Kidney (tissue), 14 donors: ENCODE measurements around the gene CRBN. TPM values are rescaled to one million over a fixed set of nuclear protein-coding genes. Genes with fewer than 3 reads are reported as not detected.

Source experiments
- DNase-seq, 5 donors: peaks; one replicate each; pipeline ENCODE4 v3.0.0-alpha.2; 2013 to 2020
- FAIRE-seq: peaks from 2 replicates; lab custom pipeline; 2012; peaks lifted over from hg19 to GRCh38; lab: Jason Lieb, UNC
- H3K27ac ChIP-seq, 2 donors: one replicate each; pipeline ENCODE4 v1.7.0; 2013; ENCODE audit warnings: low read depth in 2 of 2, low read length in 2 of 2, inconsistent platforms in 1 of 2
- H3K27me3 ChIP-seq: one replicate; pipeline ENCODE4 v1.7.1; 2013; ENCODE audit warnings: low read length, inconsistent platforms; ENCODE audit not compliant: control insufficient read depth, insufficient read depth
- H3K36me3 ChIP-seq, 3 donors: one replicate each; pipeline versions ENCODE4 v1.7.0 to v1.7.1; 2013; ENCODE audit warnings: low read length in 3 of 3, control low read depth in 1 of 3, inconsistent platforms in 1 of 3; ENCODE audit not compliant: insufficient read depth in 3 of 3, control insufficient read depth in 2 of 3
- H3K4me1 ChIP-seq, 3 donors: one replicate each; pipeline versions ENCODE4 v1.7.0 to v1.7.1; 2013; ENCODE audit warnings: low read length in 3 of 3, inconsistent platforms in 1 of 3, low read depth in 1 of 3; ENCODE audit not compliant: control insufficient read depth in 2 of 3, insufficient read depth in 2 of 3
- H3K4me3 ChIP-seq, 3 donors: one replicate each; pipeline versions ENCODE4 v1.7.0 to v1.8.1; 2013; ENCODE audit warnings: low read length in 3 of 3, control low read depth in 1 of 3, inconsistent platforms in 1 of 3
- H3K9ac ChIP-seq, 3 donors: one replicate each; pipeline versions ENCODE4 v1.7.0 to v1.7.1; 2013; ENCODE audit warnings: low read length in 3 of 3, control low read depth in 1 of 3, inconsistent platforms in 1 of 3
- H3K9me3 ChIP-seq, 3 donors: one replicate each; pipeline versions ENCODE4 v1.7.0 to v1.7.1; 2013; ENCODE audit warnings: low read length in 3 of 3, control low read depth in 1 of 3, inconsistent platforms in 1 of 3; ENCODE audit not compliant: control insufficient read depth in 2 of 3, insufficient read depth in 1 of 3
- intact Hi-C: fragments of 100-400 bp; cut with DNase I; formaldehyde crosslinking; loops from one replicate; pipeline ENCODE4 v1.11.1; 2022
- polyA plus RNA-seq: library from polyadenylated mRNA; stranded (reverse); fragments of 350-450 nt; fragmentation: Illumina TruSeq; extraction: RNeasy Lipid Tissue Mini Kit (QIAGEN cat#74804); gene quantifications from one replicate; pipeline ENCODE4 v1.2.3, GENCODE V29; 2014; ENCODE audit warnings: low read depth, low replicate concordance; ENCODE audit not compliant: insufficient read depth
- total RNA-seq: library from RNA; stranded (reverse); fragmentation: NEBNext Ultra II Directional; extraction: Animal tissue kit (Norgen Biotek cat#: 25700); gene quantifications from one replicate; pipeline ENCODE4 v1.2.1, GENCODE V29; 2021
- TF ChIP-seq, protein P1 (sequence below): IDR thresholded peaks from 3 replicates; pipeline ENCODE4 v1.5.1; 2012; ENCODE audit warnings: mild to moderate bottlenecking, moderate library complexity, borderline replicate concordance; ENCODE audit not compliant: insufficient read depth; ENCODE audit errors: extremely low read depth
- donor health status: control.
- donor health status: control.
- donor health status: control.
- donor health status: control.
- donor health status: control.
- donor health status: DM: yes; HTN: yes; CAD: no.
- donor health status: Normal renal cell carcinoma (clear cell type).

CRBN gene
- total and polyA plus RNA-seq, 2 donors from 2014 or later = 31.0 to 56.7 TPM

DNA sequence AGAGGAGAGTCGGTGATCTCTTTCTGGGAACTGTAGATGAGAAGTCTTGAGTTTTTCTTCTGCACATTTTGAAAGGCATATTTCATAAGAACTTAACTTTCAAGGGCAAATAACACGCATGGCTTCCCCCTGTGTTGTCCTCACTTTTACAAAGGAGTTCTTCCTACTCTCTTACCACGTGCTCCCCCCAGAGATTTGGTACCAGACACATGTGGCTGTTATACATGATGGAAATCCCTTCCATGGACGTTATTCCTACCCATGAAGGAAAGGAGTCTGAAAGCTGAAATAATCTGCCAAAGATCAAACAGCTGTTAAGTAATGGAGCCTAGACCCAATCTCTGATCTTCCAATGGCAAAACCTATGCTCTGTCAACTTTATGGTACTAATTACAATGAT lies 73.7 kb downstream of the CRBN start:
- Histone ChIP-seq H3K4me3 (no peak overlapping the region), H3K27me3 (no peaks in the 10 kb centered on the region), H3K36me3 (no peaks in the 10 kb centered on the region), H3K27ac (no peak overlapping the region), H3K4me1 (no peaks in the 10 kb centered on the region), H3K9me3 (no peaks in the 10 kb centered on the region), H3K9ac (no peak overlapping the region)
- DNase-seq = no peak
- no peak for FAIRE-seq
- intact Hi-C loops = no loop called here
- TF ChIP-seq, protein P1, sequence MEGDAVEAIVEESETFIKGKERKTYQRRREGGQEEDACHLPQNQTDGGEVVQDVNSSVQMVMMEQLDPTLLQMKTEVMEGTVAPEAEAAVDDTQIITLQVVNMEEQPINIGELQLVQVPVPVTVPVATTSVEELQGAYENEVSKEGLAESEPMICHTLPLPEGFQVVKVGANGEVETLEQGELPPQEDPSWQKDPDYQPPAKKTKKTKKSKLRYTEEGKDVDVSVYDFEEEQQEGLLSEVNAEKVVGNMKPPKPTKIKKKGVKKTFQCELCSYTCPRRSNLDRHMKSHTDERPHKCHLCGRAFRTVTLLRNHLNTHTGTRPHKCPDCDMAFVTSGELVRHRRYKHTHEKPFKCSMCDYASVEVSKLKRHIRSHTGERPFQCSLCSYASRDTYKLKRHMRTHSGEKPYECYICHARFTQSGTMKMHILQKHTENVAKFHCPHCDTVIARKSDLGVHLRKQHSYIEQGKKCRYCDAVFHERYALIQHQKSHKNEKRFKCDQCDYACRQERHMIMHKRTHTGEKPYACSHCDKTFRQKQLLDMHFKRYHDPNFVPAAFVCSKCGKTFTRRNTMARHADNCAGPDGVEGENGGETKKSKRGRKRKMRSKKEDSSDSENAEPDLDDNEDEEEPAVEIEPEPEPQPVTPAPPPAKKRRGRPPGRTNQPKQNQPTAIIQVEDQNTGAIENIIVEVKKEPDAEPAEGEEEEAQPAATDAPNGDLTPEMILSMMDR = no peak

DNA sequence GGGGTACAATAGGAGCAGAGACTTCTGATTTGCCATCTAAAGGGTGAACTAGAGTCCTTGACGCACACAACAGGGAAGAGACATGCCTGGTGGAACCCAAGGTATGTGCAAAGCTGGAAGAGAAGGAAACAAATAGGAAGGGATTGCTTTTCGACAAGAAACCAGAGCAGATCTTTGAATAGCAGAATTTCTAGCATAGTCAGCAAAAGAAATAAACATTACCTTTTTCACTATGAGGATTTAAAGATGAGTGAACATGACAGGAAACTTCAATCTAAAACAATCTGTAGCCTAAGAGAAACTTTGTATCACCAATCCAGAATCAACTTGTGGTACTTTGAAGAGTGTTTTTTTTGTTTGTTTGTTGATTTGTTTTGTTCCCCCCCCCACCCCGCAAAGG lies 74.2 kb downstream of the CRBN start:
- DNase-seq (peak in 1 of 5 donors; percentile 15), FAIRE-seq (no peak)
- H3K9ac ChIP-seq = no peak overlapping the region
- TF ChIP-seq, protein P1 = no peak
- H3K36me3 ChIP-seq = no peaks in the 10 kb centered on the region
- intact Hi-C loops = no loop called here
- no peak overlapping the region for H3K27ac ChIP-seq
- no peak overlapping the region for H3K4me3 ChIP-seq
- no peaks in the 10 kb centered on the region for H3K9me3 ChIP-seq
- H3K4me1 ChIP-seq = no peaks in the 10 kb centered on the region
- no peaks in the 10 kb centered on the region for H3K27me3 ChIP-seq

DNA sequence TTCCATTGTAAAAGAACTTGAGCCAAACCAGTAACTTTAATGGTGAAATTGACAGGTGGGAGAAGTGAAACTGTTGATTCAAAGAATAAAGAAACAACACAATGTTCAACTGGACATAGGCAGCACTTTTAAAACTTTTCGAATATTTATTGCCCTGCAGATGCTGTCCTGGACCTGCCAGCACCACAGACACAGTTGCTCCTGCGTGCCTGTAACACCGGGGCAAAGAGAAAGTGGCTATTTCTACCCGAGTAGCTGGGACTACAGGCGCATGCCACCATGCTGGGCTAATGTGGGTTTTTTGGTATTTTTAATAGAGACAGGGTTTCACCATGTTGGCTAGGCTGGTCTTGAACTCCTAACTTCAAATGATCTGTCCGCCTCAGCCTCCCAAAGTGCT lies 76.7 kb downstream of the CRBN start:
- no peaks in the 10 kb centered on the region for H3K36me3 ChIP-seq
- no peak overlapping the region for H3K27ac ChIP-seq
- H3K9me3 ChIP-seq = no peaks in the 10 kb centered on the region
- no peak for FAIRE-seq
- no peak overlapping the region for H3K9ac ChIP-seq
- no peaks in the 10 kb centered on the region for H3K4me1 ChIP-seq
- intact Hi-C loops = no loop called here
- TF ChIP-seq, protein P1 = no peak
- no peak for DNase-seq
- no peak overlapping the region for H3K4me3 ChIP-seq
- H3K27me3 ChIP-seq = no peaks in the 10 kb centered on the region
